ENCODE data around the gene COL4A3. TPM values are rescaled to one million over a fixed set of nuclear protein-coding genes. Genes with fewer than 3 reads are reported as not detected.

Gene COL4A3
- total RNA-seq, 1 experiment from 2014 or later: 0.60 TPM

DNA sequence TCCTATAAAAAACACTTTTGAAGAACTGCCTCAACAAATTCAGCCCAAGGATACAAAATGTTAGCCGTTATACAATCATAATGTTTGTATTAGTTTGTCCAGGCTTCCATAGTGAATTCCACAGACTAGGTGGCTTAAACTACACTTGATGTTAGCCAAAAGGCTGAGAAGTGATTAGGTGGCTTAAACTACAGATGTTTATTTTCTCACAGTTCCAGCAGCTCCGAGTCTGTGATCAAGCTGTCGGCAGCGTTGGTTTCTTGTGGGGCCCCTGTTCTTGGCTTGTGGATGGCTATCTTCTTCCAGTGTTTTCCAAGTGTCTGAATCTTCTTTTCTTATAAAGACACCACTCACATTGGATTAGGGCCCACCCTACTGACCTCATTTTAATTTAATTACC, 129.1 kb downstream of the COL4A3 start:
- no peak overlapping the region for H3K9ac ChIP-seq (ENCODE audit: low read length)
- H2AFZ ChIP-seq (ENCODE audit: low read length): no peak overlapping the region
- H3K27ac ChIP-seq (ENCODE audit: low read length): no peak overlapping the region
- DNase-seq: no peak
- no peak overlapping the region for H3K4me2 ChIP-seq (ENCODE audit: low read depth, low read length, poor library complexity, severe bottlenecking)
- H3K9me3 ChIP-seq (ENCODE audit: low read length): no peaks in the 10 kb centered on the region
- no peaks in the 10 kb centered on the region for H4K20me1 ChIP-seq (ENCODE audit: insufficient read depth, low read depth, low read length)
- H3K4me3 ChIP-seq (ENCODE audit: low read length): no peak overlapping the region
- no peaks in the 10 kb centered on the region for H3K79me2 ChIP-seq (ENCODE audit: low read length)
- no peaks in the 10 kb centered on the region for H3K4me1 ChIP-seq (ENCODE audit: low read length)
- H3K36me3 ChIP-seq (ENCODE audit: insufficient read depth, low read length): no peaks in the 10 kb centered on the region
- no peaks in the 10 kb centered on the region for H3K9me2 ChIP-seq (replicated peaks; ENCODE audit: insufficient read depth, low read length)
- H3K27me3 ChIP-seq (ENCODE audit: low read length): no peaks in the 10 kb centered on the region

DNA sequence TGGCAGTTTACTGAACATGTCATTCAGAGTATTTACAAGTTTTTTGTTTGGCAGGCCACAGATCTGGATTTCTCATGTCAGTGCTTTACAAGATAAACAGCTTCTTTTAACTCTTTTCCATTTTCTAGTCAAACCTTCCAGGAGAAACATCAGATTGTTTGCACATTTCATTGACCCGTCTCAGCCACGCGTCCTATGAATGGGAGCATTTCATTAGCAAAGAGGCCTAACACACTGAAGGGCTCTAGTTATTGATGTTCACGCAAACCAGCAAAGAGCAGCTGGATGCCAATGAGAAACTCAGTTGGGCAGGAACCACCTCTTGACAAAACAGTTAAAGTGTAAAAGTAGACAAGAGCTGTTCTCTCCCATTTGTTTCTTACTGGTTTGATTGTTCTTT, 131.4 kb downstream of the COL4A3 start:
- Histone ChIP-seq H4K20me1 (ENCODE audit: insufficient read depth, low read depth, low read length) (no peaks in the 10 kb centered on the region), H3K9ac (ENCODE audit: low read length) (no peak overlapping the region), H3K79me2 (ENCODE audit: low read length) (no peaks in the 10 kb centered on the region), H3K27me3 (ENCODE audit: low read length) (no peaks in the 10 kb centered on the region), H3K4me1 (ENCODE audit: low read length) (no peaks in the 10 kb centered on the region), H3K27ac (ENCODE audit: low read length) (no peak overlapping the region), H3K9me3 (ENCODE audit: low read length) (no peaks in the 10 kb centered on the region), H3K9me2 (replicated peaks; ENCODE audit: insufficient read depth, low read length) (no peaks in the 10 kb centered on the region), H3K36me3 (ENCODE audit: insufficient read depth, low read length) (no peaks in the 10 kb centered on the region), H2AFZ (ENCODE audit: low read length) (no peak overlapping the region), H3K4me3 (ENCODE audit: low read length) (no peak overlapping the region), H3K4me2 (ENCODE audit: low read depth, low read length, poor library complexity, severe bottlenecking) (no peak overlapping the region)
- DNase-seq: no peak

DNA sequence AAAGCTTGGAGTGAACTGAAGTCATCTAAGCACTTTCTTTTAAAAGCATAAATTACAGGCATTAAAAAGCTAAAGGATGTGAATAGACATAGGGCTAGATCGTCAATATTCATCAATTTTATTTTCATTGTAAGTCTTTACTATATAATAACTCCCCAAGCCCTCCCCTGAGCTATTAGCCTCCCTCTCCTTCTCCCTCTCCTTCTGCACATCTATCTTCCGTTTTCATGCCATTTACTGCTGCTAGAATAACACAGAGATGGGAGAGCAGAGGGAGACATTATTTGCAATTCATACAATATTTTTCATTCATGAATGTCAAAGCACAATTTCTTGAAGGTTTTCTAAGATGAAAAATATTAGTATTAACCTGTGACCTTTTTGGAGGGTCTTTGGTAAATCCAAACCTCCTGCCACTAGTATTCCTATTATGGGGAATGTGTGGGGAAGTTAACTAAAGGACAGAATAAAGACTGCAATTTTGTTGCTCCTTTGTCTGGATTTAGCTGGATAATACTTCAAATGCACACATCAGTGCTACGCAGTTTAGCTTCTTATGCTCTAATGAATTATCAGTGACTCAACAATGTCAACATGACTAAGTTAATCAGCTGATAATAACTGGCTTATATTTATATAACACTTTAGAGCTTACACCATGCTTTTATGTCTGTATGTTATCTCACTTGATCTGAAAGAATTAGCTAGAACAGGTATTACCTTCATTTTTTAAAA, 132.4 kb downstream of the COL4A3 start:
- H3K36me3 ChIP-seq (ENCODE audit: insufficient read depth, low read length): no peaks in the 10 kb centered on the region
- H3K27ac ChIP-seq (ENCODE audit: low read length): no peak overlapping the region
- DNase-seq: no peak
- no peaks in the 10 kb centered on the region for H3K79me2 ChIP-seq (ENCODE audit: low read length)
- no peaks in the 10 kb centered on the region for H3K4me1 ChIP-seq (ENCODE audit: low read length)
- H3K4me3 ChIP-seq (ENCODE audit: low read length): no peak overlapping the region
- H2AFZ ChIP-seq (ENCODE audit: low read length): no peak overlapping the region
- no peak overlapping the region for H3K4me2 ChIP-seq (ENCODE audit: low read depth, low read length, poor library complexity, severe bottlenecking)
- H3K27me3 ChIP-seq (ENCODE audit: low read length): no peaks in the 10 kb centered on the region
- H3K9me3 ChIP-seq (ENCODE audit: low read length): no peaks in the 10 kb centered on the region
- H3K9me2 ChIP-seq (replicated peaks; ENCODE audit: insufficient read depth, low read length): no peaks in the 10 kb centered on the region
- H3K9ac ChIP-seq (ENCODE audit: low read length): no peak overlapping the region
- no peaks in the 10 kb centered on the region for H4K20me1 ChIP-seq (ENCODE audit: insufficient read depth, low read depth, low read length)

DNA sequence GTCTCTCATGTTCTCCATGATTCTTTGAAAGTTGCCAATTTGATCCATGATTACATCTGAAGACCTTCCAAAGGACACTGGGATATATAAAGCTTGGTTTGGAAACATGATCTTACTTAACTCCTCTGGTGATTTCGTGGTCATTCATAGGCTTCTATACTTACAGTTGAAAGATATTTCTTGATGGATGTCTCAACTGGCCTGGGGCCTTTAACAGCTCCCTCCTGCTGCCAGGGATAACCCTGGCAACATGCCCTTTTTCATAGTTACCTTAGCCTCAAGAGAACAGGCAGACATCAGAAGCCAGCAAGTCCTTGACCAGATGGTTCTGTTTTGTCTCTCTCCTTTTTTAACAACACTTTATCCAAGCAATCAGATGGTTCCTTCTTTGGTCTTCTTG, 137.1 kb downstream of the COL4A3 start:
- Histone ChIP-seq H3K36me3 (ENCODE audit: insufficient read depth, low read length) (no peaks in the 10 kb centered on the region), H3K9me3 (ENCODE audit: low read length) (no peaks in the 10 kb centered on the region), H3K27me3 (ENCODE audit: low read length) (no peaks in the 10 kb centered on the region), H4K20me1 (ENCODE audit: insufficient read depth, low read depth, low read length) (no peaks in the 10 kb centered on the region), H3K79me2 (ENCODE audit: low read length) (no peaks in the 10 kb centered on the region), H2AFZ (ENCODE audit: low read length) (no peak overlapping the region), H3K4me1 (ENCODE audit: low read length) (no peaks in the 10 kb centered on the region), H3K27ac (ENCODE audit: low read length) (no peak overlapping the region), H3K9me2 (replicated peaks; ENCODE audit: insufficient read depth, low read length) (no peaks in the 10 kb centered on the region), H3K9ac (ENCODE audit: low read length) (no peak overlapping the region), H3K4me3 (ENCODE audit: low read length) (no peak overlapping the region), H3K4me2 (ENCODE audit: low read depth, low read length, poor library complexity, severe bottlenecking) (no peak overlapping the region)
- DNase-seq: no peak

DNA sequence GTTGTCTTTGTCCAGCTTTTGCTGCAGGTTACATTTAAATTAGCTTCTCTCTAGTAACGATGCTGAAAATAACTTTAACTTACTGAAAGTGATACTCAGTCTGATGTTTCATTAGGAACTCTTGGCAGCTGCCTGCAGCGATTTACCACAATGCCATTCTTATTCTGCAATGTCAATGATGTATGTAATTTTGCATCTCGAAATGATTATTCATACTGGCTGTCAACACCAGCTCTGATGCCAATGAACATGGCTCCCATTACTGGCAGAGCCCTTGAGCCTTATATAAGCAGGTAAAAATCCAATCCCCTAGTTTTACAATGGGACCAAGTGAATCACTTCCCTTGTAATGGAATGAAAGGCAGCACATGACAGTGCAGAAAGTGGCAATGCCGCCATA, 144.4 kb downstream of the COL4A3 start:
- H2AFZ ChIP-seq (ENCODE audit: low read length): no peak overlapping the region
- H3K9me3 ChIP-seq (ENCODE audit: low read length): no peaks in the 10 kb centered on the region
- H3K9me2 ChIP-seq (replicated peaks; ENCODE audit: insufficient read depth, low read length): no peaks in the 10 kb centered on the region
- no peak overlapping the region for H3K4me2 ChIP-seq (ENCODE audit: low read depth, low read length, poor library complexity, severe bottlenecking)
- H3K4me3 ChIP-seq (ENCODE audit: low read length): no peak overlapping the region
- H3K4me1 ChIP-seq (ENCODE audit: low read length): no peaks in the 10 kb centered on the region
- no peak overlapping the region for H3K27ac ChIP-seq (ENCODE audit: low read length)
- H3K9ac ChIP-seq (ENCODE audit: low read length): no peak overlapping the region
- H3K27me3 ChIP-seq (ENCODE audit: low read length): no peaks in the 10 kb centered on the region
- H4K20me1 ChIP-seq (ENCODE audit: insufficient read depth, low read depth, low read length): no peaks in the 10 kb centered on the region
- no peaks in the 10 kb centered on the region for H3K36me3 ChIP-seq (ENCODE audit: insufficient read depth, low read length)
- DNase-seq: no peak
- H3K79me2 ChIP-seq (ENCODE audit: low read length): no peaks in the 10 kb centered on the region

DNA sequence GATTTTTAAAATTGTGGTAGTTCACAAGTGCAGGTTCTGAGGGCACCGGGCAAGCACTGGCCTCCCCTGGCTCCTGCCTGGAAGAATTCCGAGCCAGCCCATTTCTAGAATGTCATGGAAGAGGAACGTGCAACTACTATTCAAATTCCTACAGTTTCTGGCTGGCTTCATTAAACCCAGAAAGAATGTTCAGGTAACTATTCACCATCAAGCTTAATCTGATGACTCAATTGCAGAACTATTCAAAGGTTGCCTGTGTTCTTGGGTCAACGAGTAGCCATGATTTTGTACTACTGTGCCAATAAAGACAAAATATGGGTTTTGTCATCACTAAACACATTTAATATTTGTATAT, 146.3 kb downstream of the COL4A3 start:
- H4K20me1 ChIP-seq (ENCODE audit: insufficient read depth, low read depth, low read length): no peaks in the 10 kb centered on the region
- no peak overlapping the region for H3K9ac ChIP-seq (ENCODE audit: low read length)
- no peaks in the 10 kb centered on the region for H3K9me2 ChIP-seq (replicated peaks; ENCODE audit: insufficient read depth, low read length)
- H3K79me2 ChIP-seq (ENCODE audit: low read length): no peaks in the 10 kb centered on the region
- DNase-seq: no peak
- no peaks in the 10 kb centered on the region for H3K9me3 ChIP-seq (ENCODE audit: low read length)
- H2AFZ ChIP-seq (ENCODE audit: low read length): no peak overlapping the region
- H3K36me3 ChIP-seq (ENCODE audit: insufficient read depth, low read length): no peaks in the 10 kb centered on the region
- H3K4me2 ChIP-seq (ENCODE audit: low read depth, low read length, poor library complexity, severe bottlenecking): no peak overlapping the region
- no peaks in the 10 kb centered on the region for H3K4me1 ChIP-seq (ENCODE audit: low read length)
- no peaks in the 10 kb centered on the region for H3K27me3 ChIP-seq (ENCODE audit: low read length)
- no peak overlapping the region for H3K27ac ChIP-seq (ENCODE audit: low read length)
- no peak overlapping the region for H3K4me3 ChIP-seq (ENCODE audit: low read length)

DNA sequence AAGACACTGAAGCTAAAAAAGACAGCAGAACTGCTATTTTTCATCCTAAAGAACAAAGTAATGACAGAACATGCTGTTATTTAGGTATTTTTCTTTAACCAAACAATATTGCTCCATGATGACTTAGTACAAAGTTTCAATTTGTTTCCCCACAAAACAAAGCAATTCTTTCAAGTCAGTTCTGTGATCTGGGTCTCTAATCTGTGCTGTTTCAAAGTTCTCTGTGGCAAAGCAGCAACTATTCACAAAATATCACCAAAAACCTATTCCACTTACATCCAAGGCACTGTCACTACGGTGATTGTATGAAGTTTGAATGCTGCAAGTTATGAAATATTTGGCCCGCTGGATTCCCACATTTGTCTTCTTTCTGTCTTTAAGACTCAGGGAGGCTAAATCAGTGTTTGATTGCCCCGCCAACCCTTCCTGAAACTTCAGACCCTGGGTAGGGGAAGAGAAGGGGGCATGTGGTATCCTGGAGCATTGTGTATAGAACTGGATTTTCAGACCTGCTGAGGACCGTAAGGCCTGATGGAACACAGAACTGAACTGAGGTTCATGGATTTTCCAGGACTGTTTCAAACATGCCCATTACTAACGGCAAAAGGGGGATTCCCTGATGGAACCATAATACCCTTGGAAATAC, 147.6 kb downstream of the COL4A3 start:
- Histone ChIP-seq H4K20me1 (ENCODE audit: insufficient read depth, low read depth, low read length) (no peaks in the 10 kb centered on the region), H3K9ac (ENCODE audit: low read length) (no peak overlapping the region), H3K4me1 (ENCODE audit: low read length) (no peaks in the 10 kb centered on the region), H3K79me2 (ENCODE audit: low read length) (no peaks in the 10 kb centered on the region), H3K9me3 (ENCODE audit: low read length) (no peaks in the 10 kb centered on the region), H3K27me3 (ENCODE audit: low read length) (no peaks in the 10 kb centered on the region), H3K27ac (ENCODE audit: low read length) (no peak overlapping the region), H3K36me3 (ENCODE audit: insufficient read depth, low read length) (no peaks in the 10 kb centered on the region), H3K4me3 (ENCODE audit: low read length) (no peak overlapping the region), H3K4me2 (ENCODE audit: low read depth, low read length, poor library complexity, severe bottlenecking) (no peak overlapping the region), H3K9me2 (replicated peaks; ENCODE audit: insufficient read depth, low read length) (no peaks in the 10 kb centered on the region), H2AFZ (ENCODE audit: low read length) (no peak overlapping the region)
- no peak for DNase-seq

DNA sequence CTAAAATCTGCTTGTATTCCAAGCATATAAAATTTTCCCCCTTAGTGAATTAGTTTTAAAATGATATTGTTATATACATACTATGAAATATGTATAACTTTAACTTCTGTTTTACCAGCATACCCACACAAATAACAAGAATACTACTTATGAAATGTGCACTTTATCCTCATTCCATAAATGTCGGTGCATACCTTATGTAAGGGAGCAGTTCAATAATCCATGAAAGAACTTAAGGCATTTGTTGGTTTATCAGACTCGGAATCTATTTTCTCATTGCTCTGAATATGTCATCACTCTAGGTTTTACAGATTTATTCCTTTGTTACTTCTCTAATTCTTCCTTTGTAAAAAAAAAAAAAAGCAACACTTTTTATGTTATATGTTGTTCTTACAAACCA, 148.2 kb downstream of the COL4A3 start:
- no peaks in the 10 kb centered on the region for H3K36me3 ChIP-seq (ENCODE audit: insufficient read depth, low read length)
- H3K9me2 ChIP-seq (replicated peaks; ENCODE audit: insufficient read depth, low read length): no peaks in the 10 kb centered on the region
- H3K9me3 ChIP-seq (ENCODE audit: low read length): no peaks in the 10 kb centered on the region
- no peak overlapping the region for H2AFZ ChIP-seq (ENCODE audit: low read length)
- H3K27ac ChIP-seq (ENCODE audit: low read length): no peak overlapping the region
- H3K4me3 ChIP-seq (ENCODE audit: low read length): no peak overlapping the region
- no peaks in the 10 kb centered on the region for H3K79me2 ChIP-seq (ENCODE audit: low read length)
- H3K4me1 ChIP-seq (ENCODE audit: low read length): no peaks in the 10 kb centered on the region
- H4K20me1 ChIP-seq (ENCODE audit: insufficient read depth, low read depth, low read length): no peaks in the 10 kb centered on the region
- no peak overlapping the region for H3K9ac ChIP-seq (ENCODE audit: low read length)
- no peak overlapping the region for H3K4me2 ChIP-seq (ENCODE audit: low read depth, low read length, poor library complexity, severe bottlenecking)
- DNase-seq: no peak
- H3K27me3 ChIP-seq (ENCODE audit: low read length): no peaks in the 10 kb centered on the region
